Breast epithelium (tissue), 3 donors: ENCODE measurements around the gene UBIAD1.

Experiments used
- CTCF ChIP-seq, 3 donors: fragments of 450-650 bp; IDR thresholded peaks; one replicate each; pipeline ENCODE4 v1.5.1; 2016 to 2017; ENCODE audit warnings: antibody characterized with exemption in 3 of 3, mild to moderate bottlenecking in 3 of 3, moderate library complexity in 3 of 3
- POLR2AphosphoS5 ChIP-seq, 3 donors: sonication (generic); formaldehyde crosslinking; IDR thresholded peaks; one replicate each; pipeline ENCODE4 v1.6.1; 2017; ENCODE audit warnings: antibody characterized with exemption in 3 of 3

GRCh38 chr1:11334261-11334804, 61.3 kb downstream of the UBIAD1 start:
- TF ChIP-seq CTCF (IDR thresholded peaks at IDR 0.05) (no peak), POLR2AphosphoS5 (IDR thresholded peaks at IDR 0.05) (no peak)
